ENCODE measurements around the gene BRCA2.

BRCA2 gene

DNA sequence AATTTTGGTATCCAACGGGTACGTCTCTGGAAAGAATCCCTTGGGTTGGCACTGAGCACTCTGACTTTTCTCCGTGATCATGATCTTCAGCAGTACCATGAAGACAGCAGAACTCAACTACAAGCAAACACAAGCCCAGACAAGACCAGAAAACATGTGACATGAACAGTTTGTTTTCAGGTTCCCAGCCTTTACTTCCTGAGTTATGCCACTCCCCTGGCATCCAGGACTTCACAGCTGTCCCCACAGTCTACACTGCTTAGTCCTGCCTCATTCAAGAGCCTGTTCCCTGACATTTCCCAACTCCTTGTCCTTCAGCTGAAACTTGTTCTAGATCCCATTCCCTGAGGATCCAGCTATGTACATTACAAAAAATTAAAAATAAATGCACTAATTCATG lies 117.5 kb downstream of the BRCA2 start:
- intact Hi-C loops (cut with micrococcal nuclease), result no loop called here
- no peaks in the 10 kb centered on the region for H3K9me3 Mint-ChIP-seq
- peaks cover 2% of the 10 kb centered on the region for H3K27me3 Mint-ChIP-seq
- peaks cover 6% of the 10 kb centered on the region for H3K36me3 Mint-ChIP-seq (ENCODE audit: low read depth)
- H3K4me1 Mint-ChIP-seq (ENCODE audit: low read depth), result peaks cover 36% of the 10 kb centered on the region
- no peak overlapping the region for H3K27ac Mint-ChIP-seq
- no peak overlapping the region for H3K4me3 Mint-ChIP-seq

DNA sequence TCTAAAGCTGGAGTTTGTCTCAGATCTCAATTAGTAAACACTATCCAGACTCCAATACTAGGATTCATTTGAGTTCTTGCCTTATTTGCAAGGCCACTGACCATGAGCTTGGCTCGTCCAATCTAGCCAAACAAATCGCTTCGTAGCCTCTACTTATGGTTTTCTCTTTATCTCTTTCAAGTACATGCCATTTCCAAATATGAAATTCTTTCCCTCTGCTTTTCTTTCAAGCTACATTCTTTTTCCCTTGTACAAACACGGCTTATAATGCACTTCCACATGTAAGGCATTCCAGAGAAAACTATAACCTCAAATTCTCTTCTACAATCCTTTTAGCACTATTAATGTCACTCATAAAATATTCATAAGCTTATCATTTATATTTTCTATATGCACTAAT lies 123.6 kb downstream of the BRCA2 start:
- intact Hi-C loops (cut with micrococcal nuclease), result no loop called here
- Mint-ChIP-seq H3K27me3 (peaks cover 2% of the 10 kb centered on the region), H3K27ac (no peak overlapping the region)

DNA sequence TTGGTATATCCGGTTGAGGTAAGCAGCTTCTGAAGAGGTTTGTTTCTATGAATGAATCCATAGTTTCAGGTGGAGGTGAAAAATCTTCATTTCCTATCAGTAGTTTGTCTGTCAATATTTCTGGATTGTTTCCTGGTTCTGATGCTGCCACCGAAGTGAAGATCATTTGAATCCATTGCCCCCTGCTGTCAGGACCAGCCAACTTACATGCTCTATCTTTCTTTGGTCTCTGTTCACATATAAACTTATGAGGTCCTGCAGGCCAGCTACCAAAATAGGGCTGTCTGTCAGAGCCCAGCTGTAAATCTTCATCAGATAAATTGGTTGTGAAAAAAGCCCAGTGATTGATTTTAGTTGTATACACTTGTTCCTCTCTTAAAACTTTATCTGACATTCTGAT lies 127.8 kb downstream of the BRCA2 start:
- H3K36me3 Mint-ChIP-seq (ENCODE audit: low read depth), result no peaks in the 10 kb centered on the region
- H3K9me3 Mint-ChIP-seq, result no peaks in the 10 kb centered on the region
- H3K4me1 Mint-ChIP-seq (ENCODE audit: low read depth), result peaks cover 39% of the 10 kb centered on the region
- no peak overlapping the region for H3K27ac Mint-ChIP-seq
- H3K27me3 Mint-ChIP-seq, result no peaks in the 10 kb centered on the region
- intact Hi-C loops (cut with micrococcal nuclease), result loop anchor here (2.0 to 5.0 kb wide), 2 partner anchors 61 to 196 kb away; no protein-coding TSS in a partner anchor
- H3K4me3 Mint-ChIP-seq, result no peak overlapping the region

More for the DNA sequence above, 123.6 kb downstream of the BRCA2 start:
- no peaks in the 10 kb centered on the region for H3K9me3 Mint-ChIP-seq
- peaks cover 6% of the 10 kb centered on the region for H3K36me3 Mint-ChIP-seq (ENCODE audit: low read depth)
- peaks cover 18% of the 10 kb centered on the region for H3K4me1 Mint-ChIP-seq (ENCODE audit: low read depth)
- H3K4me3 Mint-ChIP-seq, result no peak overlapping the region

DNA sequence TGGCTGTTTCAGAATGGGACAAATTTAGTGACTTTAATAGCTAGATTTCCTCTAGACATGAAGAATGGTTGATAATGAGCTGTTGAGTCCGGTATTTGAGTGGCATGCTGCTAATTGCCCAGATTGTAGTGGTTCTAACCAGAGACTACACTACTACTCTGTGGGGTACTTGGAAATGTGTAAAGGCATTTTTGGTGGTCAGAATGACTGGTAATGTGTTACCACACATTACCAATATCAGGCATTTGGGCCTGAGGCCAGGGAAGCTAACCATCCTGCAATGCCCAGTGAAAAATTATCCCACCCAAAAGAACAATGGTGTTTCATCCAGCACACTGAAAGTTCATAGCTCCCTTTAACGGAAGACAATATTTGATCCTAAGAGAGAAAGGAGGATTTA lies 130.2 kb downstream of the BRCA2 start:
- H3K4me3 Mint-ChIP-seq, result no peak overlapping the region
- H3K4me1 Mint-ChIP-seq (ENCODE audit: low read depth), result peaks cover 45% of the 10 kb centered on the region
- intact Hi-C loops (cut with micrococcal nuclease), result no loop called here
- H3K27ac Mint-ChIP-seq, result no peak overlapping the region
- H3K9me3 Mint-ChIP-seq, result no peaks in the 10 kb centered on the region
- H3K36me3 Mint-ChIP-seq (ENCODE audit: low read depth), result no peaks in the 10 kb centered on the region
- H3K27me3 Mint-ChIP-seq, result no peaks in the 10 kb centered on the region

DNA sequence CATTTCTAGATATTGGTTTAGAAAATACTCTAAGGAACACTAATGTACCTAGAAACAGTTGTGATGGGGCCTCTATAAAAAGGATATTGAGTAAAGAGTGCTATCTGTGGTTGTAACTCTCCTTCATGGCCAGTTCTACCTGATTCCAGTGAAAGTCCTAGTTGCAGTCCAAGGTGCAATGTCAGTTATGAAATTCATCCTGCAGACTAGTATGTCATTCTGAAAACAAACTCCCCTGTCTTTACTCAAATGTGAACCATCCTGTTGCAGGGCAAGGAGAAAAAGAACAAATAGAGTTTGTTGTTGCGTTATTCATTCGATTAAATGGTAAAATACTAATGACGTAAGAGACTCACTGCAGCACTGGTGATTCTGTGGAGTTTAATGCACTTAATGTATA lies 130.9 kb downstream of the BRCA2 start:
- Mint-ChIP-seq H3K27me3 (no peaks in the 10 kb centered on the region), H3K4me3 (no peak overlapping the region), H3K27ac (no peak overlapping the region), H3K4me1 (ENCODE audit: low read depth) (peaks cover 45% of the 10 kb centered on the region), H3K9me3 (no peaks in the 10 kb centered on the region), H3K36me3 (ENCODE audit: low read depth) (peaks cover 6% of the 10 kb centered on the region)
- intact Hi-C loops (cut with micrococcal nuclease), result no loop called here

DNA sequence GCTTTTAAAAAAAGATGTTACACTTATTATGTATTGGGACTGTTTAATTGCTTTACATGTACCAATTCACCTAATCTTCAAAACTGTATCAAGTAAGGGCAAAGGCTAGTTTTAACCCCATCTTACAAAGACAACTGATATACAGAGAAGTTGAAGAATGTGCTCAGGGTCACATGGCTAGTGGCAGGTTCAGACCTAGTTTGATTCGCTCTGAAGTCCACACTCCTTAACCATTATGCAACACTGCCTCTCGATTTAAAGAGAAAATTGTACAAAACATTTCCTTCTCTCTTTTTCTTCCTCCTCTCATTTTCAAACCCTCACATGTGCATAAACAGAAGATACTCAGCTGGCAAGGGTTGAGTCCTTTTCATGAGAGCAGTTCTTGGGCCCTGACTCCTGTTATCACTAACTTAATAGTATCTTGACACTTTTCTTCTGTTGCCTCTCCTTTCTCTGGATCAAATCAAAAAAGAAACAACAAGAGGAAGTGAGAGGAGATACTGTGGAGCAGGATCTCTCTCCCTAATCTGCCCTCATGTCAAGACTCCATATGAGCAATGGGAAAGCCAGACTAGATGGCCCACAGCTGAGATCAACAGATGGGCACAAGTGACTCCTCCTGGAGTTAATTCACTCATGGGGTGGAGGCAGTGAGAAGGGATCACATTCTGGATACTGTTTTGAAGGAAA lies 131.6 kb downstream of the BRCA2 start:
- Mint-ChIP-seq H3K4me3 (no peak overlapping the region), H3K9me3 (no peaks in the 10 kb centered on the region), H3K27me3 (no peaks in the 10 kb centered on the region), H3K27ac (peak overlapping the region; percentile 71), H3K4me1 (ENCODE audit: low read depth) (peaks cover 45% of the 10 kb centered on the region), H3K36me3 (ENCODE audit: low read depth) (peaks cover 6% of the 10 kb centered on the region)
- intact Hi-C loops (cut with micrococcal nuclease), result no loop called here

DNA sequence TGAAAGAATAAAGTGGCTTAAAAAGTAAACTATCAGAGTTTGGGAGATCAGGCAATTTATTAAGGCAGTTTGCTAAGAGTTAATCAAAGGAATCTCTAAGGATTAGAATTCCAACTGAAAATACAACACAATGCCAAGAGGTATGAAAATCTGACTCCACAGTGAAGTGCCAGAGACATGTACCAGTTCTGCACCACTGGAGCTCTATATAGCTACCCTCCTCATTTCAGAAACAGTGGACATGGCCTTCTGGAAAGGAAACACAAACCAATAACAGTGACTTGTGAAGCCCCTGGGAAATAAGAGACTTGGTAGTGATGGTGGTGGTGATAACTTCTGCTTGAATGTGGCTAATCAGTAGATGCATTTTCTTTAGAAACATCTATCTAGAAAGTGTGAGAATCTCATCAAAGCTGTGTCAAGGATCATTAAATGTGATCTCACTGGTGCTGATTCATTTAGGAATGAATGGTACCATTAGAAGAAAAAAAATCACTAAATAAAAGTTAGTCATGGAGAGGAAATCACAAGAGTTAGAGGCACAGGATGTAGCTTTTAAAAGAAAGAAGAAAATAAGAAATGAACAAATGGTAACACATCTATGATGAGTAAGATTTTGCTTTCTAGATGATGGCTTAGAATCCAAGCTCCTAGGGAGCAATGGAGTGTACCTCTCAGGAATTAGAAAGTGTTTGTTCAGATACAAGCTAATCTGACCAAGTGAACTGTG lies 132.8 kb downstream of the BRCA2 start:
- Mint-ChIP-seq H3K4me3 (no peak overlapping the region), H3K27me3 (no peaks in the 10 kb centered on the region), H3K36me3 (ENCODE audit: low read depth) (peaks cover 6% of the 10 kb centered on the region), H3K9me3 (no peaks in the 10 kb centered on the region), H3K27ac (no peak overlapping the region), H3K4me1 (ENCODE audit: low read depth) (peaks cover 42% of the 10 kb centered on the region)
- intact Hi-C loops (cut with micrococcal nuclease), result no loop called here

DNA sequence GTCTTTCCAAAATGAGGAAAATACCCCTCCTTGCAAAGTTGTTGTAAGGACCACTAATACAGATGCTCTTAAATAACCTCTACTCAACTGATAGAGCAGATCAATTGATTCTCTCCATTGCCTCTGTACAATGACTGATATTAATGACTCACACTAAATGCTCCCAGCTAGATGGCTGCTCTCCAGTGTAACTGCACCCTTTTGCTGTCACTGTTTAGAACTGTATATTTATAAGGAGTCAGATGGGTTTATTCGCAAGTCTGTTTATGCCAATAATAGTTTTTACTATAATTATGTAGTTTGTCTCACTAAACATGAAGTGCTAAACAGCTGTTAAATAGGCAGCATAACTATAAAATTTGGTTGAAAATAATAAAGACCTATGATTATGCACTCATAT lies 133.7 kb downstream of the BRCA2 start:
- Mint-ChIP-seq H3K27ac (no peak overlapping the region), H3K36me3 (ENCODE audit: low read depth) (peaks cover 6% of the 10 kb centered on the region), H3K9me3 (no peaks in the 10 kb centered on the region), H3K4me3 (no peak overlapping the region), H3K27me3 (no peaks in the 10 kb centered on the region), H3K4me1 (ENCODE audit: low read depth) (peaks cover 42% of the 10 kb centered on the region)
- intact Hi-C loops (cut with micrococcal nuclease), result no loop called here

All from dendritic cell treated with granulocyte-macrophage colony-stimulating factor and Interleukin-4, amounts not matched to agents 40 ng/mL and 50 ng/mL, for 4 days (primary cell).